ENCODE measurements around the gene ZNRF3.
"Not testable (repeated sequence)": the region's sequence is repeated elsewhere in the genome, so short reads cannot be mapped to it uniquely, and the experiment has no call there.

Gene ZNRF3

DNA sequence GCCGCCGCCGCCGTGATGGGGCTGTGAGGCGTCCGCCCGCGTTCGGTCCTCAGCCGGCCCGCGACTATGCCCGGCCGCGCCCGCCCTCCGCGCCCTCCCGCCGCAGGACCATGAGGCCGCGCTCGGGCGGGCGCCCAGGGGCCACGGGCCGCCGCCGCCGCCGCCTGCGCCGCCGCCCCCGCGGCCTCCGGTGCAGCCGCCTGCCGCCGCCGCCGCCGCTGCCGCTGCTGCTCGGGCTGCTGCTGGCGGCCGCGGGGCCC is 215 bp downstream of the ZNRF3 start:
- in situ Hi-C loops (cut with MboI; ENCODE audit: low sequenced_read_pairs), result no loop called here

DNA sequence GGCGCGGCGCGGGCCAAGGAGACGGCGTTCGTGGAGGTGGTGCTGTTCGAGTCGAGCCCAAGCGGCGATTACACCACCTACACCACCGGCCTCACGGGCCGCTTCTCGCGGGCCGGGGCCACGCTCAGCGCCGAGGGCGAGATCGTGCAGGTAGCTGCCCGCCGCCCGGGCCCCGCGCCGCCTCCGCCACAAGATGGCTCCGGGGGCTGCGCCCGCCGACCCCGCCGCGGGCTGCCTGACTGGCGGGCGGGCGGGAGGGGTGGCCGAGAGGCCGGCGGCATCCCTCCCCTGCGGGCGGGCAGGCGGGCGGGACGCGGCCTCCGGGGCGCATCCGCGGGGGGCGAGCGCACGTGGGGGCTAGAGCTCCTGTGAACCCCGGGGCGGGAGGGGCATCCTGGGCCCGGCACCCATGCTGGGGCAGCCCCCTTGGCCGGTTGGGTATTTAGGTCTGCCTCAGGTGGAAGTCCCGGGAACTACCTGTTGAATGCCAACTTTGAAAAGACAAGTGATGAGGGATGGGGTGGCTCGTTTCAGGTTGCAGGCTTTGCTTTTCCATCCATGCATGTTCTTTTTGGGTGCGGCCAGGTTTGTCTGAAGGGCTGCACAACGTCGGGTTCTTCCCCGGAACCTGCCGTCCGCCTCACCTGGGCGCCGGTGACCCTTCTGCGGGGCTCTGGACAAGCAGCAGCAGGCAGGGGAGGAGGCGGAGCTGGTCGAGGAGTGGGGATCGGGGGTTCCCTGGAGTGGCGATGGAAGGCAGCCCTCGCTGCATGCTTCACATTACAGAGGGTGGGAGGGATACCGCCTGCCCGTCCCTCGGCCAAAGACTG is 760 bp downstream of the ZNRF3 start:
- in situ Hi-C loops (cut with MboI; ENCODE audit: low sequenced_read_pairs), result no loop called here

DNA sequence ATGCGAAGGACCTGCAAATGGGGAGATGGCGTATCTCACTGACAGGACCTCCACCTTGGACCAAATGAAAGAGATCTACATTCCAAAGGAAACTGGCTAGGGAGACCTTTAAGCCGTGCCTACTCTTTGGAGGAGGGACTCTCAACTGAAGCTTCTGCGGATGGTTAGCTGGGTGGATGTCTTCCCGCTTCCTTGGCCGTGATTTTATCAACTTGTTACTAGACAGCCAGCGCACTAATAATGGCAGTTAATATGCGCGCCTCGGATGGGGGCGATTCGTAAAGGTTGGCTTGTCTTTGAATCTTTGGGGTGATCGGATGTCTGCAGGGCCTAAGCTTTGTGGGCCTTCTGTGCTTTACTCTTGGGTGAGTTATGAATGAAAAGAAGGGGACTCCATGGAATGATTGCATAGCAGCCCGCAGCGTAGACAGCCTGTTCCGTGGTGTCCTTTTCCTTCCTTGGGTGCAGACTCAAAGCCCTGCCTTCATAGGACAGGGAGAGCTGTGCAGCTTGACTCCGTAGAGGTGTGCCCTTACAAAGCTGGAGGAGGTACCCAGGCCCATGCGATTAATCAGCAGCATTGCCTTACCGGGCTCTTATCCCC is 1.5 kb downstream of the ZNRF3 start:
- in situ Hi-C loops (cut with MboI; ENCODE audit: low sequenced_read_pairs), result no loop called here

DNA sequence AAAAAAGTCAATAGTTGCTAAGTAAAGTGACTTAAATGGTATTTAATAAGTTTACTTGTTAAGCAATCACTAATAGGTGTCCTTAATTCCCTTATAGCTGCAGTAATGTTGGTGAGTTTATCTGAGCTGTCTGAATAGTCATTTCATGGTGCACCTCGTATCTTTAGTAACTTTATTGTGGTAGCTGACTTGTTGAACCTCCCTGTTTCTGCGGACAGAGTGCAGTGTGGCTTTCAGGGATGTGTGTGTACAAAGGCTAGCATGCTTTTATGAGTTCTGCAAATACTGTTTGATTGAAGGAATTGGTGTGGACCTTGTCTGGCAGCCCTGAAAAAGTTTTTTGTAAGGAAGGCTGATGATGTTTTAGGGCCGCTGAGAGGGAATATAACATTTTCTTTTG is 2.6 kb downstream of the ZNRF3 start:
- in situ Hi-C loops (cut with MboI; ENCODE audit: low sequenced_read_pairs), result no loop called here

DNA sequence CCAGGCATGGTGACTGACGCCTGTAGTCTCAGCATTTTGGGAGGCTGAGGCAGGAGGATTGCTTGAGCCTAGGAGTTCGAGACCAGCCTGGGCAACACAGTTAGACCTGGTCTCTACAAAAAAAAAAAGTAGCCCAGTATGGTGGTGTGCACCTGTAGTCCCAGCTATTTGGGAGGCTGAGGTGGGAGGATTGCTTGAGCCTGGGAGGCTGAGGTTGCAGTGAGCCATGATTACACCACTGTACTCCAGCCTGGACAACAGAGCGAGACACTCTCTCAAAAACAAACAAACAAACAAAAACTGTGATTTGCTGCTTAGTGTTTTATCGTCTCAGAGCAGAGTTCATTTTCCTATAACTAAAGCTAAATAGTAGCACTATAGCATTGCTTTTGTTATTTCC is 3.3 kb downstream of the ZNRF3 start:
- in situ Hi-C loops (cut with MboI; ENCODE audit: low sequenced_read_pairs), result not testable (repeated sequence)

DNA sequence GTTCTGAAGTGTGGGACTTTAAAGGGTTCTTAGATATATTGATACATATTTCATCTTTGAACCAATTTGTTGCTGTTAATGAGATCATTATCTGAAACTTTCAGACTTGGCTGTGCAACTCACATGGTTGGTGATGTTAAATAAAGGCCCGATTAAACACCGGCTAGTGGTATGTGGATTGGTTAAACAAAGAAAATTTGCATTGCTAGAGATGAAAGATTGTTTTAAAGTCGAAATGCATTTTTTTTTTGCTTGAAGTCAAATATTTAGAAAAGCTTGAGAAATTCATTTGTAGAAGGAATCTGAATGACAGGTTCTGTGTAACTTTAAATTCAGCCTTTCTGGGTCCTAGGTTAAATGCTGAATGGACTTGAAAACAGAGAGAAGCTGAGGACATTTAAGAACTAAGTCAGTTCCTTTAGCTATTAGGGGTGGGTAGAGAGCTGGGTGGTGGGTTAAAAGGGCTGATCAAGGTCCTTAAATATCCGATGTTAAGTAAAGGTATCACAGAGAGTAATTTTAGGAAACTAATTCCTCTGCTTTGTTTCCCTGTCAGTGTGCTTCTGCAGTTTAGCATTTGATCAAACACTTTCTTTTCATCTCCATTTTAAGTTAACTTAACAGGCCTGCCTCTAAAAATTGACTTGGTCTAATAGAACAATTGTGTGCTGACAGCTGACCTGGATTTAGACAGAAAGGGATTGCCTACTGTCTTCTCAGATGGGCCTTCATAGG is 4.5 kb downstream of the ZNRF3 start:
- in situ Hi-C loops (cut with MboI; ENCODE audit: low sequenced_read_pairs), result no loop called here

DNA sequence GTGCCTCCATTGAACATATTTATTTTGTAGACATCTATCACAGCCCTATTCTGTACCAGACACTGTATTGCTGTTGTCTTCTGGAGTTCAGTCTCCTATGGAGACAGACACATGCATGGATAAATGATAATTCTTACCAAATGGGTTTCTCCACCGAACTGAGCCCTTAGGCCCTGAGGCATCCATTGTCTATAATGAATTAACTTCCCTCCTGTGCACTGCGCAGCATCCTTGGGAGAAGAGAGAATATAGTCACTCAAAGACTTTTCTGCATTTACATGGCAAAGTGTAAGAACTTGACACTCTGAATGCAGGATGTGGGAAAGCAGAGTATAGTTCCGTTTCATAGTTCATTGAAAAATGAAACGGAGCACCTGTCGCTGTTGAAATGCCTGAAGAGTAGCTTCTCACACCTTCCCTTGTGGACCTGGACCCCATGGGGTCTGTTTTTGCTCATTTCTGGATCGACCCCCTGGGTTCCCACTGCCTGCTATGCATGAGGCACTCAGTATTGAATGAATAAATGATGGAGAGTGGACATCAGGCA is 6.2 kb downstream of the ZNRF3 start:
- in situ Hi-C loops (cut with MboI; ENCODE audit: low sequenced_read_pairs), result no loop called here

DNA sequence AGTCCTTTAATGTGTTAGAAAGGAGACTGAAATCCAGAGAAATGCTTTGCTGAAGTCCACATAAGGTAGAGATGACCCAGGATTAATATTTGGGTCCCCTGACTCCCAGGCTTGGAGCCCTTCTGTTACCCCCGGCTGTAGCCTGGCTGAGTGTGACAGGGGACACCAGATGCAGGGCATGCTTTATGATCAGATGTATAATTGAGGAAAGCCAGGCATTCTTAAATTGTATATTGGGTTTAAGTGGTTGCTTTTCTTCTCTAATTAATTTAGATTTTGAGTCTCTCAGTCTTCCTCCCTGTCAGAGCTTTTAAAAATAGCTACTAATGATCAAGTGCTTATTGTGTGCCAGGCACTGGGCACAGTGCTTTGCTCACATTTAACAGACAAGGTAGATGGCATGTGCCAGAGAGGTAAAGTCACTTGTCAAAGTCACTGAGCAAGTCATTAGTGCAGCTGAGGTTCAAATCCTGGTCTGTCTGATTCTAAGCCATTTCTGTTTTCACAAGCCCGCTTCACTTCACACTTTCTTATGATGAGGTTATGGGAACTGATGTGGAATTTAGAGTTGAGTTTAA is 7.9 kb downstream of the ZNRF3 start:
- in situ Hi-C loops (cut with MboI; ENCODE audit: low sequenced_read_pairs), result no loop called here

DNA sequence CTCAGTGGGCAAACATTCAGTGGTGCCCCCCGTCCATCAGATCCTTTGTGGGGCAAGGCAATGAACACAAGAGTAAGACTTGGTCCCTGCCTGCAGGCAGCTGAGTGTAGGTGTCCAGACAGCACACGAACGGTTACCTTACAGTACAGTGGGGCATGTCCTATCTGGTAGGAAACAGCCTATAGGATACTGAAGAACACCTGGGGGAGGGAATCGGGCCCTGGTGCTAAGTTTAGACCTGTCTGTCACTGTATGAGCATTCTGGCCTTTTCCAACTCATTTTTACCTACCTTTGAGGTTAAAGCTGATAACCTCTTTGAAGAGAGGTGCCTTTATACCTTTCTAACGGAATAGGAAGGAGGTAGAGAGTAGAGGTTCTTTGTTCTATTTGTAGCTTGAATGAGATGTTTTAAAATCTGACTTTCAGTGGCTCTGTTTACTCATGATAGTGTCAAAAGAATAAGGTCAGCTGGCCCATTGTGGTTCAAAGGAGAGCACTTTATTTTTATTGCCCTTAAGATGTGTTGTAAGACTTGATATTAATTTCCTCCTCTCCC is 8.9 kb downstream of the ZNRF3 start:
- in situ Hi-C loops (cut with MboI; ENCODE audit: low sequenced_read_pairs), result no loop called here

DNA sequence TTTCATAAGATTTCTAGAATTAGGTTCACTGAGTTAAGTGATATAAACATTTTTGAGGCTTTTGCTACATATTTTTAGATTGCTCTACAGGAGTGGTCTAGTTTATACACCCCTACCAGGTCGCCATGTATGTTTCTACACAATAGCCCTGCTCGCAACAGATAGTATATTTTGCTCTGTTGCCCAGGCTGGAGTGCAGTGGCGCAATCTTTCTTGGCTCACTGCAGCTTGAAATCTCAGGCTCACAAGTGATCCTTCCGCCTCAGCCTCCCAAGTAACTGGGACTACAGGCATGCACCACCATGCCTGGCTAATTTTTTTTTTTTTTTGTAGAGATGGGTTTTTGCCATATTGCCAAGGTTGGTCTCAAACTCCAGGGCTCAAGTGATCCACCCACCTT is 10.4 kb downstream of the ZNRF3 start:
- in situ Hi-C loops (cut with MboI; ENCODE audit: low sequenced_read_pairs), result no loop called here

DNA sequence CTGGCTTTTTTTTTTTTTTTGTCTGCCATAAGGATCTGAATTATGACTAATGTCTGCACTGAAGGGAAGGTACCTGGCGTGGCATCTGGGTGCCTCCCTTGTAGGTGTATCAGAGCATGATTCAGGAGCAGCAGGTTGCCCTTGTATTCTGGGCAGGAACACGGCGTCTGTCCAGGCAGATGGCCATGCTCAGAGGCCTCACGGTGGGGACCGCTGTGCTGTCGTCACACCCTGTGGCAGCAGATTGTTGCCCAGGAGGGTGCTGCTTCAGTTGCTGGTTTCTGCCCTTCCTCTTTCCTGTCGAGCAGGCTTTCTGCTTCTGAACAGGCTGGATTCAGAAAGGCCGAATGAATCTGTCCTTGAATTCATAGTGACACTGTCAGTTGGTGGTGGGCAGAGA is 11.0 kb downstream of the ZNRF3 start:
- in situ Hi-C loops (cut with MboI; ENCODE audit: low sequenced_read_pairs), result no loop called here

DNA sequence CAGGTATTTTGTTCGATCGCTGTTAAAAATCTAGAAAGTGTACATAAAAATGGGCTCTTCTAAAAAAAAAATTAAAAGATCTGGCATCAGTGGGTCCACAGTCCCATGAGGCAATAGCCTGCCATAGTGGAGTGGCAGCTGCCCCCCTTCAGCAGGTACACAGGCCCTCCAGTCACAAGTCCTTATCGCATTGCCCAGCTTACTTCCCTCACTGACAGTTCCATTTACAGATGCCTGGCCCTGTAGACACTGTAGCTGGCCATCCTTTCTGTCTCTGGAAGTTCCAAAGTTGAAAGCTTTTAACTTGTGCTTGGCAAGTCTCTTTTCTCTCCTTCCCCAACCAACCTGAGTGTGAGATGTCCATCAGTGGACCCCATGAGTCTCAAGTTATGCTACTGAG is 11.4 kb downstream of the ZNRF3 start:
- in situ Hi-C loops (cut with MboI; ENCODE audit: low sequenced_read_pairs), result no loop called here

DNA sequence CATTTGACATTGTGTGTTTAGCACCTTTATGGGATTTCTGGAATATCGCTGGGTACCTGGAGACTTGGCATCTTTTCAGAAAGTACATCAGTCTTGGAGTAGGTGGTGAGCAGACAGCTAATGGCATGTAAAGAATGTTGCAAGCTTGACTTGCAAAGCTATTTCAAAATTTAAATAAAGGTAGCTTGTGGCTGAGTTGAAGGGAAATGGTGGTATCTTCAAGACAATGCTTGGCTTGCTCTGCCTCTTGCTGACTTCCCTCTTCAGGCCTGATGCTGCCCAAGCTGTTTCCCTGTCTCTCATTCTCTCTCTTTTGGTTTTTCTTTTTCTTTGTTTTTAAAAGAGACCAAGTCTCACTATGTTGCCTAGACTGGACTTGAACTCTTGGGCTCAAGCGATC is 13.2 kb downstream of the ZNRF3 start:
- in situ Hi-C loops (cut with MboI; ENCODE audit: low sequenced_read_pairs), result no loop called here

DNA sequence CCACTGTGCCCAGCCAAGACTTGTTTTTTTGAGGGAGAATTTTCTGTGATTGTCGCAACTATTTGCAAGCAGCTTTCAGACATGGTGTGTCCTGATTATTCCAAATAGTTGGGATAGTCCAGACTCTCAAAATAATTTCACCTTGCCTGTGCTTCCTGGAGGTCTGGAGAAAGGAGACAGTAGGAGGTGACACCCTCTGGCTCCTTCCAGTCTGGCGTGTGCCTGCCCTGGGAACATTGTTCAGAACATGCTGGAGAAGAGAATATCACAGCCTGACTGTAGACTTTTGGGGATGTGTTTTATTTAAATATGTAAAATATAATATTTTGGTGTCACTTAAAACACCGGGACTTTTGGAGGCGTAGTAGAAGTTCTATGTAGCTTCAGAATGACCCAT is 14.9 kb downstream of the ZNRF3 start:
- in situ Hi-C loops (cut with MboI; ENCODE audit: low sequenced_read_pairs), result no loop called here

DNA sequence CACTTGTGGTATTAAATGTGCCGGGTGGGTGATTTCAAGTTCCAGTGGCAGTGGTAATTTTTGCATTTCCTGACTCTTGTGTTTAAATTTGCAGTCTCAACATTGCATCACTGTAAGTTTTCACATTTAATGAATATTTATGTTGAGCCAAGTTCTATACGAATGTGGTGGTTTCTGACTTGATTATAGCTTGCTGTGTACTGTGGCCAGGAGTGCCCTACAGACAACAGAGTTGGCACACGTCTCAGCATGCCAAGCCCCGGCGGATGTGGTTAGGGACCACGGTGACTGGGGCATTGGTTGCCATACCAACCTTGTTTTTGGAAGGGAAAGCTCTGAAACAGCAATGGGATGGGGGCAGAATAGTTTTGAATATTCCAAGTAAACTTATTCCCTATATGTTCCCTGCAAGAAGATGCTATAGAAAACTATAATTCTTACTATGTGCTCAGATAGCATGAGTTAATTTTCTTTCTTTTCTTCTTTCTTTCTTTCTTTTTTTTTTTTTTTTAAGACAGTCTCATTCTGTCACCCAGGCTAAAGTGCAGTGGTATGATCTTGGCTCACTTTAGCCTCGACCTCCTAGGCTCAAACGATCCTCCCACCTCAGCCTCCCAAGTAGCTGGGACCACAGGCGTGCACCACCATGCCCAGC is 16.0 kb downstream of the ZNRF3 start:
- in situ Hi-C loops (cut with MboI; ENCODE audit: low sequenced_read_pairs), result no loop called here

DNA sequence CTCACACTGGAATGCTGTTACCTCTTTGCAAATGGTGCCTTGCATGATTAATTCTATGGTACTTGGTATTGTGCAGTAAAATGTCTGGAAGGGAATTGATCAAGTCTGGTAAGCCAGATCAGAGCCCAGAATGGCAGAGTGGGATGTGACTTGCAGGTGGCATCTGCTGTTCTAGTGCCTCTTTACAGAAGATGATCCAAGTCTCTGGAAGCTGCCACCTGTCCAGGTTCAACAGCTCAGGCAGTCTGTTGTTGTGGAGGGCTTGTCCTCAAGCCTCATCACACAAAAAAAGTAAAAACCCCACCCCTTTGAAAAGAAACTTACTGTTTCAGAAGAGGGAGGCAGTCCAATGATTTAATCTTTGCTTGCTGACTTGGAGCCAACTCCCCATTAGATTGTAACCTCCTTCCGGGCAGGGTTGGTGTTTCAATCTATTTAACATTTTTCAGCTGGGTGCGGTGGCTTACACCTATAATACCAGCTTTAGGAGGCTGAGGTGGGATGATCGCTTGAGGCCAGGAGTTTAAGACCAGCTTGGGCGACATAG is 17.1 kb downstream of the ZNRF3 start:
- in situ Hi-C loops (cut with MboI; ENCODE audit: low sequenced_read_pairs), result no loop called here

DNA sequence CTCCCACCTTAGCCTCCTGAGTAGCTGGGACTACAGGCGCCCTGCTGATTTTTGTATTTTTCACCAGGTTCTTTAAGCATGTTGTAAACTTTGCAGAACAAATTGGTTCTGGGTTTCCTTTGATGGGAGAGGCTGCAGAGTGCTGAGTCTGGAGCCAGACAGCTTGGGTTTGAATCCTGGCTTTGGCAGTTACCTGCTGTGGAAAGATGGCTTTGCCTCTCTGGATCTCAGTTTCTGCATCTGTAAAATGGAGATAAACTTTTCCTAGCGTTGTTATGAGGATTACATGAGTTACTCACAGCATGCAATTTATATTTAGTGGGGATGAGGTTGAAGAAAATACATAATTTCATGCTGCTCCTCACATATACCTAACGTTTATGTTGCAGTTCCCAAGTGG is 19.1 kb downstream of the ZNRF3 start:
- in situ Hi-C loops (cut with MboI; ENCODE audit: low sequenced_read_pairs), result no loop called here

DNA sequence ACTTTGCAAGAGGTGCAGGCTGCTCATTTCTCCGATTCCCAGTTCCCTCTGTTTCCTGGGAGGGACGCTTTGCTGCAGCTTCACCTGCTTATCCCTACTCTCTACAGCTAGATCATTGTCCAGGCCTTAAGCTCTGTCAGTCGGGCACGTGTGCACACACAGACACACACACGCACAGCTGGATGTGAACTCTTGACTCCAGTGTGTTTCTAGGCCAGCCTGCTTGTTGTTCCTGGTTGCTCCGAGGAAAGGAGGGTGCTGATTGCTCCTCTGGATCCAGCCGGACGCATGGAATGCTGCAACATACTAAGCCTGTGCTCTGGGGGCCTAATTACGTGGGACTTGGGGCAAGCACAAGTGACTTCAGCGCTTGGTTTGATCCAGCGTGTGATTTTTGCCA is 19.7 kb downstream of the ZNRF3 start:
- in situ Hi-C loops (cut with MboI; ENCODE audit: low sequenced_read_pairs), result no loop called here

DNA sequence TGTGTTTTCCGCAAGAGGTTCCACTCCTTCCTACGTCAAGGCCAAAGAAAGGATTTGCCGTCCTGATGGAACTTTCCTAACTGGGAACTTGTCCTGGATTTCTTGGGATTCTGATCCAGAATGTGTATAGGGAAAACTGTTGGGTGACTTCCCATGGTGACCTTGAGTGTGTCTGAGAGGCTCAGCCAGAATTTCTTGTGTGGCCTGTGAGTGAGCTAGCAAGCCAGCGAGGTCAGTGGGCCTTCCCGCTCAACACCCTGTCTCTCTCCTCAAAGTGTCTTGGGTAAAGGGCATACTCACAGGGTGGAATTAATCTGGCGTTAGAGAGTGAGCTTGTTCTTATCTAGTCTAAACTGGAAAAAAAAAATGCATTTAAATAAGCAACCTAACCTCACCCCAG is 20.4 kb downstream of the ZNRF3 start:
- in situ Hi-C loops (cut with MboI; ENCODE audit: low sequenced_read_pairs), result no loop called here

DNA sequence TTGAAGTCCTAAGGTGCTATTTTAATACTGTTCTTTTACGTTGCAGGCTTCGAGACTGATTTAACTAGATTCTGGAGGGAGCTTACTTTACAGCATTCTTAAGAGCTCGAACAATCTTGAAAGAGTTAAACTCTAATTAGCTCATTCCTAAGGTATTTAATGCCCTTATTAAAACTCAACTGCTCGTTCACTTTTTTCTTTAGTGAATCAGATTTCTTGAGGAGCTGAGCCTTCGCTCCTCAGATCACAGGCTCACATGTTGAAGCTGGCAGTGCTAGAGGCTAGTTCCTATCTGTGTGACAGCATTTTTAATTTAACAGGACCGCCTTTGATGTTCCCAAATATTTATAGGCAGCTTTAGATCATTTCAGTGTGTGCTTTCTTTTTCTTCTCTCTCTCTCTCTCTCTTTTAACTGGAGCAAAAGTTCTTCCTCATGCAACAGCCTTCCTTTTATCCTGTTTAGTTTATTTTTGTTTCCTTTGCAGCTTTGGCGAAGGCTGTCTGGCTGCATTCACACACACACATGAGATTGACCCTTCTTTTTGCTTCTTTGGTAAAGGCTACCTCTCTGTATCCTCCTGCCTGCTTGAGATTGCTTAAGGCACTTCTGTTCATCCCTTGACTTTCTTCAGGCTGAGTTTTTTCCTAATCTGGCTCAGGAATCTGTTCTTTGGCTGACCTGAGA is 21.0 kb downstream of the ZNRF3 start:
- in situ Hi-C loops (cut with MboI; ENCODE audit: low sequenced_read_pairs), result no loop called here
